IMR-90 (cell line): ENCODE results near the gene MCMBP.

ENCODE experiments used
- CHD1 ChIP-seq: IDR thresholded peaks from 2 replicates; pipeline ENCODE4 v1.6.1; 2012; ENCODE audit warnings: low read depth, low read length, improper control_type of control experiment
- CTCF ChIP-seq: conservative IDR thresholded peaks from 2 replicates; pipeline ENCODE4 v1.5.1; 2012; ENCODE audit warnings: mild to moderate bottlenecking, low read depth, low read length, improper control_type of control experiment
- MAFK ChIP-seq: IDR thresholded peaks from 2 replicates; pipeline ENCODE4 v1.6.1; 2012; ENCODE audit warnings: low read depth, low read length, improper control_type of control experiment
- MAZ ChIP-seq: IDR thresholded peaks from 2 replicates; pipeline ENCODE4 v1.6.1; 2012; ENCODE audit warnings: low read depth, mild to moderate bottlenecking, low read length, improper control_type of control experiment, moderate library complexity, borderline replicate concordance
- NFE2L2 ChIP-seq: fragments of 150-350 bp; IDR thresholded peaks from 2 replicates; pipeline ENCODE4 v1.6.1; 2016; ENCODE audit warnings: low read depth, mild to moderate bottlenecking, low read length
- POLR2A ChIP-seq: IDR thresholded peaks from 2 replicates; pipeline ENCODE4 v1.6.1; 2012; ENCODE audit warnings: mild to moderate bottlenecking, low read depth, low read length
- RAD21 ChIP-seq: IDR thresholded peaks from 2 replicates; pipeline ENCODE4 v1.6.1; 2012; ENCODE audit warnings: low read length, improper control_type of control experiment
- USF2 ChIP-seq: fragments of 150-350 bp; IDR thresholded peaks from 2 replicates; pipeline ENCODE4 v1.6.1; 2017; ENCODE audit warnings: mild to moderate bottlenecking, antibody characterized with exemption, low read length, low read depth

- TF ChIP-seq CTCF (no peak), POLR2A (no peak), USF2 (no peak), MAFK (no peak), MAZ (no peak), CHD1 (no peak), NFE2L2 (no peak), RAD21 (no peak)
Measured at GRCh38 chr10:119805702-119806230, 66.9 kb downstream of the MCMBP start.
